IPS-15b (cell line): Measurements from ENCODE around the gene CCDC116.

Source experiments
- H3K27me3 ChIP-seq: one replicate; pipeline ENCODE4 v1.6.1; 2013; ENCODE audit warnings: low read length; ENCODE audit not compliant: control insufficient read depth, insufficient read depth
- H3K36me3 ChIP-seq: one replicate; pipeline ENCODE4 v1.6.1; 2013; ENCODE audit warnings: low read length; ENCODE audit not compliant: control insufficient read depth, insufficient read depth
- H3K4me1 ChIP-seq: one replicate; pipeline ENCODE4 v1.6.1; 2013; ENCODE audit warnings: mild to moderate bottlenecking, low read length; ENCODE audit not compliant: control insufficient read depth, insufficient read depth
- H3K4me3 ChIP-seq: one replicate; pipeline ENCODE4 v1.5.1; 2013; ENCODE audit warnings: low read depth, low read length
- H3K9ac ChIP-seq: one replicate; pipeline ENCODE4 v1.6.1; 2013; ENCODE audit warnings: low read depth, mild to moderate bottlenecking, low read length
- H3K9me3 ChIP-seq: one replicate; pipeline ENCODE4 v1.6.1; 2013; ENCODE audit warnings: mild to moderate bottlenecking, low read length; ENCODE audit not compliant: control insufficient read depth, insufficient read depth

CCDC116 gene

GRCh38 chr22:21650823-21651520 is 18.4 kb downstream of the CCDC116 start:
- Histone ChIP-seq H3K4me3 (peak overlapping the region; percentile 82), H3K4me1 (peaks cover 10% of the 10 kb centered on the region), H3K27me3 (no peaks in the 10 kb centered on the region), H3K36me3 (peaks cover 11% of the 10 kb centered on the region), H3K9me3 (no peaks in the 10 kb centered on the region), H3K9ac (peak overlapping the region; percentile 83)

GRCh38 chr22:21651521-21652009 is 19.0 kb downstream of the CCDC116 start:
- Histone ChIP-seq H3K4me3 (peak overlapping the region; percentile 82), H3K9ac (peak overlapping the region; percentile 83), H3K36me3 (peaks cover 7% of the 10 kb centered on the region), H3K9me3 (no peaks in the 10 kb centered on the region), H3K4me1 (peaks cover 10% of the 10 kb centered on the region), H3K27me3 (no peaks in the 10 kb centered on the region)

GRCh38 chr22:21652010-21652546 is 19.5 kb downstream of the CCDC116 start:
- peaks cover 13% of the 10 kb centered on the region for H3K4me1 ChIP-seq

GRCh38 chr22:21652547-21653545 is 20.3 kb downstream of the CCDC116 start:
- Histone ChIP-seq H3K9me3 (no peaks in the 10 kb centered on the region), H3K27me3 (no peaks in the 10 kb centered on the region), H3K4me1 (peaks cover 13% of the 10 kb centered on the region), H3K36me3 (peaks cover 7% of the 10 kb centered on the region), H3K4me3 (peak overlapping the region; percentile 82), H3K9ac (peak overlapping the region; percentile 73)

More at GRCh38 chr22:21652010-21652546, 19.5 kb downstream of the CCDC116 start:
- Histone ChIP-seq H3K4me3 (peak overlapping the region; percentile 82), H3K27me3 (no peaks in the 10 kb centered on the region), H3K36me3 (peaks cover 7% of the 10 kb centered on the region), H3K9ac (peak overlapping the region; percentile 73), H3K9me3 (no peaks in the 10 kb centered on the region)

GRCh38 chr22:21657020-21657359 is 24.4 kb downstream of the CCDC116 start:
- Histone ChIP-seq H3K36me3 (peaks cover 7% of the 10 kb centered on the region), H3K9ac (peak overlapping the region; percentile 76), H3K4me1 (peaks cover 7% of the 10 kb centered on the region), H3K9me3 (no peaks in the 10 kb centered on the region), H3K4me3 (peak overlapping the region; percentile 59), H3K27me3 (peaks cover 4% of the 10 kb centered on the region)

GRCh38 chr22:21657360-21658032 is 24.9 kb downstream of the CCDC116 start:
- peaks cover 7% of the 10 kb centered on the region for H3K36me3 ChIP-seq
- H3K9me3 ChIP-seq = no peaks in the 10 kb centered on the region
- H3K4me3 ChIP-seq = peak overlapping the region; percentile 59
- peaks cover 4% of the 10 kb centered on the region for H3K27me3 ChIP-seq
- H3K4me1 ChIP-seq = peaks cover 7% of the 10 kb centered on the region
- peak overlapping the region; percentile 76 for H3K9ac ChIP-seq

GRCh38 chr22:21659864-21660525 is 27.4 kb downstream of the CCDC116 start:
- Histone ChIP-seq H3K9me3 (no peaks in the 10 kb centered on the region), H3K4me1 (peaks cover 3% of the 10 kb centered on the region), H3K36me3 (no peaks in the 10 kb centered on the region), H3K9ac (no peak overlapping the region), H3K27me3 (peaks cover 8% of the 10 kb centered on the region), H3K4me3 (no peak overlapping the region)

- H3K4me3 ChIP-seq = no peak overlapping the region
- H3K9ac ChIP-seq = no peak overlapping the region
- peaks cover 3% of the 10 kb centered on the region for H3K4me1 ChIP-seq
- H3K9me3 ChIP-seq = no peaks in the 10 kb centered on the region
- H3K36me3 ChIP-seq = no peaks in the 10 kb centered on the region
- peaks cover 8% of the 10 kb centered on the region for H3K27me3 ChIP-seq
These were observed 28.3 kb downstream of the CCDC116 start for GRCh38 chr22:21660904-21661303.

GRCh38 chr22:21661991-21662390 is 29.4 kb downstream of the CCDC116 start:
- no peaks in the 10 kb centered on the region for H3K36me3 ChIP-seq
- no peaks in the 10 kb centered on the region for H3K9me3 ChIP-seq
- no peak overlapping the region for H3K9ac ChIP-seq
- no peaks in the 10 kb centered on the region for H3K4me1 ChIP-seq
- no peak overlapping the region for H3K4me3 ChIP-seq
- peaks cover 8% of the 10 kb centered on the region for H3K27me3 ChIP-seq

GRCh38 chr22:21663738-21664137 is 31.2 kb downstream of the CCDC116 start:
- Histone ChIP-seq H3K36me3 (no peaks in the 10 kb centered on the region), H3K27me3 (peaks cover 8% of the 10 kb centered on the region), H3K9me3 (no peaks in the 10 kb centered on the region), H3K9ac (no peak overlapping the region), H3K4me1 (no peaks in the 10 kb centered on the region), H3K4me3 (no peak overlapping the region)
